DND-41 (cell line): ENCODE measurements around the gene FGF14.

Source experiments
- CTCF ChIP-seq: IDR thresholded peaks from 2 replicates; pipeline ENCODE4 v1.5.1; 2012; ENCODE audit warnings: borderline replicate concordance, low read length, moderate library complexity, mild to moderate bottlenecking; ENCODE audit not compliant: poor library complexity, severe bottlenecking; ENCODE audit errors: extremely low read depth
- EZH2 ChIP-seq: IDR thresholded peaks from 3 replicates; pipeline ENCODE4 v1.6.1; 2012; ENCODE audit warnings: borderline replicate concordance, low read depth, mild to moderate bottlenecking, moderate library complexity, low read length, inconsistent platforms; ENCODE audit not compliant: severe bottlenecking

- TF ChIP-seq CTCF (no peak), EZH2 (no peak)
These were observed 584.0 kb downstream of the FGF14 start for GRCh38 chr13:101817898-101818297.
